CD4-positive, alpha-beta T cell (primary cell): Measurements from ENCODE around the gene IL34. TPM values are rescaled to one million over a fixed set of nuclear protein-coding genes. Genes with fewer than 3 reads are reported as not detected.

Experiments
- ATAC-seq: fragments of 200-7000 bp; cut with Tn5 transposase; one replicate; pipeline ENCODE4 v1.10.0; 2022; ENCODE audit warnings: mild to moderate bottlenecking; ENCODE audit not compliant: poor library complexity
- CTCF ChIA-PET: fragments of 350-600 bp; sonication (Branson Sonifier 250); formaldehyde crosslinking; loops from one replicate; lab custom pipeline; 2021; ENCODE audit warnings: antibody characterized with exemption, inconsistent platforms; lab: Charles Lee
- POLR2A ChIA-PET: fragments of 350-600 bp; sonication (Branson Sonifier 250); formaldehyde crosslinking; loops from one replicate; lab custom pipeline; 2021; ENCODE audit warnings: antibody characterized with exemption, inconsistent platforms; lab: Charles Lee
- DNase-seq, 14 experiments: peaks; one replicate each; pipeline ENCODE4 v3.0.0-alpha.2; 2013 to 2020; ENCODE audit warnings: mixed read lengths in 2 of 14
- H3K27ac ChIP-seq, 2 donors: one replicate each; pipeline versions ENCODE4 v1.5.1 to v1.7.0; 2013; ENCODE audit warnings: low read length in 2 of 2, low read depth in 1 of 2, mild to moderate bottlenecking in 1 of 2
- H3K27me3 ChIP-seq, 2 experiments: 1 replicate in 1 of 2; 2 replicates in 1 of 2; pipeline versions ENCODE4 v1.6.1 to v1.7.0; 2013; ENCODE audit warnings: low read length in 2 of 2, control low read depth in 1 of 2, mild to moderate bottlenecking in 1 of 2, moderate library complexity in 1 of 2; ENCODE audit not compliant: insufficient read depth in 2 of 2, control insufficient read depth in 1 of 2
- H3K36me3 ChIP-seq: one replicate; pipeline ENCODE4 v1.6.1; 2013; ENCODE audit warnings: low read length, control low read depth; ENCODE audit not compliant: insufficient read depth
- H3K4me1 ChIP-seq: one replicate; pipeline ENCODE4 v1.6.1; 2013; ENCODE audit warnings: low read length, control low read depth; ENCODE audit not compliant: insufficient read depth
- H3K4me3 ChIP-seq: one replicate; pipeline ENCODE4 v1.5.1; 2013; ENCODE audit warnings: mild to moderate bottlenecking, low read length, moderate library complexity
- H3K9me3 ChIP-seq, 2 experiments: 1 replicate in 1 of 2; 2 replicates in 1 of 2; pipeline versions ENCODE4 v1.6.1 to v1.7.0; 2013; ENCODE audit warnings: low read length in 2 of 2, mild to moderate bottlenecking in 2 of 2, control low read depth in 1 of 2, moderate library complexity in 1 of 2; ENCODE audit not compliant: control insufficient read depth in 1 of 2, insufficient read depth in 1 of 2
- H3K27ac Mint-ChIP-seq: one replicate; pipeline ENCODE4 v1.8.0; 2020; ENCODE audit warnings: mixed read lengths
- H3K27me3 Mint-ChIP-seq: one replicate; pipeline ENCODE4 v1.8.0; 2021; ENCODE audit warnings: mixed read lengths
- H3K36me3 Mint-ChIP-seq: one replicate; pipeline ENCODE4 v1.8.0; 2021; ENCODE audit warnings: low read depth, mixed read lengths
- H3K4me1 Mint-ChIP-seq: one replicate; pipeline ENCODE4 v1.8.0; 2021; ENCODE audit warnings: low read depth, mixed read lengths
- H3K4me3 Mint-ChIP-seq: one replicate; pipeline ENCODE4 v1.8.0; 2020; ENCODE audit warnings: mild to moderate bottlenecking, mixed read lengths
- H3K9me3 Mint-ChIP-seq: one replicate; pipeline ENCODE4 v1.8.0; 2020; ENCODE audit warnings: mixed read lengths
- intact Hi-C, 2 experiments: fragments of 100-400 bp; cut with DNase I in 1 of 2; cut with micrococcal nuclease in 1 of 2; formaldehyde crosslinking; loops; one replicate each; pipeline versions ENCODE4 v1.15.1 to v1.9.0; 2023 to 2025; cut with DNase I, micrococcal nuclease
- total RNA-seq, 174 experiments: library from RNA in 2 of 174; stranded (reverse) in 2 of 174; gene quantifications; one replicate each; pipeline ENCODE4 v1.2.3 and lab custom pipeline; 2021 to 2026
- TF ChIP-seq, protein P1 (sequence below): fragments of 200-600 bp; IDR thresholded peaks from one replicate; pipeline ENCODE4 v1.8.0; 2022; ENCODE audit warnings: antibody characterized with exemption, mild to moderate bottlenecking

Gene IL34
- total RNA-seq, 2 experiments from 2014 or later: 0.84 to 0.88 TPM

GRCh38 chr16:70692130-70692872, 45.9 kb downstream of the IL34 start:
- H3K4me1 Mint-ChIP-seq: peaks cover 22% of the 10 kb centered on the region
- no peak overlapping the region for H3K27ac Mint-ChIP-seq
- ATAC-seq (no peak), DNase-seq (no peak)
- TF ChIP-seq, protein P1, sequence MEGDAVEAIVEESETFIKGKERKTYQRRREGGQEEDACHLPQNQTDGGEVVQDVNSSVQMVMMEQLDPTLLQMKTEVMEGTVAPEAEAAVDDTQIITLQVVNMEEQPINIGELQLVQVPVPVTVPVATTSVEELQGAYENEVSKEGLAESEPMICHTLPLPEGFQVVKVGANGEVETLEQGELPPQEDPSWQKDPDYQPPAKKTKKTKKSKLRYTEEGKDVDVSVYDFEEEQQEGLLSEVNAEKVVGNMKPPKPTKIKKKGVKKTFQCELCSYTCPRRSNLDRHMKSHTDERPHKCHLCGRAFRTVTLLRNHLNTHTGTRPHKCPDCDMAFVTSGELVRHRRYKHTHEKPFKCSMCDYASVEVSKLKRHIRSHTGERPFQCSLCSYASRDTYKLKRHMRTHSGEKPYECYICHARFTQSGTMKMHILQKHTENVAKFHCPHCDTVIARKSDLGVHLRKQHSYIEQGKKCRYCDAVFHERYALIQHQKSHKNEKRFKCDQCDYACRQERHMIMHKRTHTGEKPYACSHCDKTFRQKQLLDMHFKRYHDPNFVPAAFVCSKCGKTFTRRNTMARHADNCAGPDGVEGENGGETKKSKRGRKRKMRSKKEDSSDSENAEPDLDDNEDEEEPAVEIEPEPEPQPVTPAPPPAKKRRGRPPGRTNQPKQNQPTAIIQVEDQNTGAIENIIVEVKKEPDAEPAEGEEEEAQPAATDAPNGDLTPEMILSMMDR: no peak
- Histone ChIP-seq H3K4me3 (no peak overlapping the region), H3K27me3 (no peaks in the 10 kb centered on the region), H3K4me1 (peaks cover 12% of the 10 kb centered on the region), H3K9me3 (no peaks in the 10 kb centered on the region), H3K36me3 (peaks cover 2% of the 10 kb centered on the region), H3K27ac (no peak overlapping the region)
- POLR2A ChIA-PET: no interaction called here
- H3K27me3 Mint-ChIP-seq: peaks cover 1% of the 10 kb centered on the region
- H3K36me3 Mint-ChIP-seq: peaks cover 4% of the 10 kb centered on the region
- H3K4me3 Mint-ChIP-seq: no peak overlapping the region
- H3K9me3 Mint-ChIP-seq: no peaks in the 10 kb centered on the region
- intact Hi-C loops: no loop called here
- CTCF ChIA-PET: no interaction called here

DNA sequence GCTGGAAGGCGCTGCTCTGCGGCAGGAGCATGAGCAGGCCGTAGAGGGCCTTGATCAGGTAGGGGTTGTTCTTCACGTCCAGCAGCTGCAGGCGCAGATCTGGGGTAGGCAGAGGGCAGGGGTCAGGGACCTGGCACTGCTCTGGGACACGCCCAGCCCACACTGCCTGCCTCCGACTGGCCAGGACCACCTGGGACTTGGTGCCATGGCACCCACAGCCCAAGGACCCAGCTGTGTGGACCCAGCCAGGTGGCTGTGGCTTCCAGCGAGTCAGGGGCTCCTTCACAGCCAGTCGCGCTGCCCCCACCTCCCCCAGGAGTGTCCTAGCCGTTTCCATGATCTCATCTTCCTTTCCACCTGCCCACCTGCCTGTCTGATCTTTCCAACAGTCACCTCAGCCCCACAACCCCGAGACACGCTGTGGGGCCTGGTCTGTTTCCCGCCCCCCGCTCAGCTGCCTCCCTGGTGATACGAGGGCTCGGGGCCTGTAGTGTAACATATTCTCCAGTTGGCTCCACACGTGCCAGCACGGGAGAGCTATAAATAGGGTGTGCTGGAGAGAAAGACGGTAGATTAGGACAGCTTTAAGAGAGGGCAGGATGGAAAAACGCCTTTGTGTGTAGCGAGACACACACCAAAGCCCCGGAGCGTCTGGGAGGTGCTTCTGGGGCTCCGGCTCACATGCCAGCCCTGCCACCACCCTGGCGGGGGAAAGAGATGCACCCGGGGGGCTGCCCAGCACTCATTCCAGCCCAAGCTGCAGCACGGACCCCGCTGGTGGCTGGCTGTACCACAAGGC, 46.7 kb downstream of the IL34 start:
- ATAC-seq (no peak), DNase-seq (no peak)
- Mint-ChIP-seq H3K27me3 (no peaks in the 10 kb centered on the region), H3K9me3 (no peaks in the 10 kb centered on the region), H3K4me3 (no peak overlapping the region), H3K27ac (no peak overlapping the region), H3K36me3 (peaks cover 7% of the 10 kb centered on the region), H3K4me1 (peaks cover 29% of the 10 kb centered on the region)
- Histone ChIP-seq H3K36me3 (peaks cover 2% of the 10 kb centered on the region), H3K4me3 (no peak overlapping the region), H3K27ac (no peak overlapping the region), H3K27me3 (no peaks in the 10 kb centered on the region), H3K9me3 (peaks cover 0 to 5% of the 10 kb centered on the region in 2 experiments), H3K4me1 (peaks cover 17% of the 10 kb centered on the region)
- TF ChIP-seq, protein P1: no peak
- CTCF ChIA-PET: no interaction called here
- intact Hi-C loops: no loop called here
- POLR2A ChIA-PET: no interaction called here

DNA sequence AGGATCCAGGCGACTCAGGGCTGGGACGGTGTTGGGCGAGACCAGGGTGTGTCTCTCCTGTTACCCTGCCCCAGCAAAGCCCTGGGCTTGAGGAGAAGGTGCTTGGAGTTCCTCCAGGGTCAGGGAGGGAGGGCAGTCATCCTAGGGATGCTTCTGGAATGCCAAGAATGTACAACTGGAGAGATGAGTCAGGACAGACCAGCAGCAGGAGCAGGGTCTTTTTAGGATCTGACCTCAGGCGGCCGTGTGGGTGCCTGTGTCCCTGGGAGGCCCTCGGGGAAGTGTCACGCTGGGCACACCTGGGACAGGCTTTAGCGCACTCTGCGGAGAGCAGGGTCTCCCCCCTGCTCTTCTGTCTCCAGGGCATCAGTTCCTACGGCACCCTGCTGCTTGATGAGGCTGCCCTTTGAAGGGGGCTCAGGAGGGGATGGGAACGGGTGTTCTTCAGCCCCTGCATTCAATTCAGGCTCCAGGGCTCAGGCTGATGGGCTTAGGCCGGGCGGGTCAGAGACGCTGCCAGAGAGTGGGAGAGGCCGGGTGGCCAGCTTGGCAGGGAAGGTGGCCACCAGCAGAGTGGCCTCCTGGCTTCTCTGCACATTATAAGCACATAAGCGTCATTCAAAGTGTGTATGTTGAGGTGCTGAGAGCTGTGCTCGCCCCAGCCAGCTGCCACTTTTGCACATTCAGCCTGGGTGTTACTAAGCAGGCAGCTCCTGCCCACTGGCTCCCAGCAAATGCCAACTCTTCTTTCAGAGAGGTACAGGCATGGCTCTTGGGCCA, 47.9 kb downstream of the IL34 start:
- H3K27me3 ChIP-seq: no peaks in the 10 kb centered on the region
- CTCF ChIA-PET: no interaction called here
- H3K4me3 ChIP-seq: no peak overlapping the region
- Mint-ChIP-seq H3K4me3 (no peak overlapping the region), H3K27ac (no peak overlapping the region), H3K27me3 (no peaks in the 10 kb centered on the region), H3K9me3 (no peaks in the 10 kb centered on the region), H3K36me3 (peaks cover 12% of the 10 kb centered on the region), H3K4me1 (peaks cover 35% of the 10 kb centered on the region)
- TF ChIP-seq, protein P1: no peak
- peaks cover 20% of the 10 kb centered on the region for H3K4me1 ChIP-seq
- POLR2A ChIA-PET: no interaction called here
- H3K9me3 ChIP-seq: peaks cover 0 to 5% of the 10 kb centered on the region in 2 experiments
- DNase-seq (no peak), ATAC-seq (no peak)
- H3K27ac ChIP-seq: no peak overlapping the region
- intact Hi-C loops: no loop called here
- H3K36me3 ChIP-seq: peaks cover 10% of the 10 kb centered on the region
